HCT116 (cell line): ENCODE data around the gene MGP. TPM values are rescaled to one million over a fixed set of nuclear protein-coding genes. Genes with fewer than 3 reads are reported as not detected.

Experiments
- ATAC-seq: fragments of 200-7000 bp; cut with Tn5 transposase; 2 replicates; pipeline ENCODE4 v1.9.1; 2020; ENCODE audit warnings: mild to moderate bottlenecking, moderate library complexity
- BruUV-seq: library from RNA; stranded (reverse); fragments of 400-500 nt; replicated peaks from 2 replicates; lab custom pipeline; 2021; lab: Mats Ljungman, UMichigan
- CTCF ChIA-PET: fragments of 300-600 bp; sonication (Branson Sonifier 250); formaldehyde crosslinking; loops from one replicate; lab custom pipeline; 2021; ENCODE audit warnings: antibody characterized with exemption; lab: Charles Lee
- POLR2A ChIA-PET: fragments of 300-600, 350-600 bp; sonication (Branson Sonifier 250); formaldehyde crosslinking; loops from one replicate; lab custom pipeline; 2021; ENCODE audit warnings: antibody characterized with exemption; lab: Charles Lee
- RAD21 ChIA-PET, 2 experiments: fragments of 300-600 bp; sonication (Branson Sonifier 250); formaldehyde crosslinking; loops; one replicate each; lab custom pipeline; 2023; ENCODE audit warnings: low total read pairs in 2 of 2; ENCODE audit not compliant: uncharacterized antibody in 2 of 2, unreplicated experiment in 2 of 2, low non-redundant PET in 1 of 2; lab: Charles Lee
- DNase-seq: peaks from one replicate; pipeline ENCODE4 v3.0.0-alpha.2; 2010; ENCODE audit warnings: low read depth, low spot score
- H2AFZ ChIP-seq: fragments of 200-600 bp; shearing (Covaris generic), sonication (generic); 2 replicates; pipeline ENCODE4 v1.6.1; 2017; ENCODE audit warnings: low read depth, mixed run types, mixed read lengths, antibody characterized with exemption, low read length; ENCODE audit not compliant: poor library complexity, severe bottlenecking
- H3K27ac ChIP-seq: 2 replicates; pipeline ENCODE4 v1.5.1; 2012; ENCODE audit warnings: low read depth, low read length
- H3K27me3 ChIP-seq: fragments of 200-600 bp; sonication (generic); 2 replicates; pipeline ENCODE4 v1.6.1; 2016; ENCODE audit warnings: mixed run types, low read length, mixed read lengths; ENCODE audit not compliant: insufficient read depth
- H3K36me3 ChIP-seq, 2 experiments: fragments of 200-500 bp in 1 of 2; fragments of 200-600 bp in 1 of 2; sonication (Bioruptor generic) in 1 of 2; sonication (generic) in 1 of 2; 2 replicates each; pipeline versions ENCODE4 v1.5.1 to v1.6.1; 2014 to 2016; ENCODE audit warnings: low read length in 2 of 2, inconsistent platforms in 1 of 2, mixed read lengths in 1 of 2, mixed run types in 1 of 2; ENCODE audit not compliant: insufficient read depth in 2 of 2, control insufficient read depth in 1 of 2
- H3K4me1 ChIP-seq, 2 experiments: fragments of 200-600 bp in 1 of 2; sonication (generic) in 1 of 2; 2 replicates each; pipeline versions ENCODE4 v1.5.1 to v1.6.1; 2012 to 2017; ENCODE audit warnings: low read length in 2 of 2, inconsistent platforms in 1 of 2, mild to moderate bottlenecking in 1 of 2, mixed read lengths in 1 of 2, mixed run types in 1 of 2, moderate library complexity in 1 of 2; ENCODE audit not compliant: insufficient read depth in 2 of 2, control insufficient read depth in 1 of 2
- H3K4me2 ChIP-seq: fragments of 200-600 bp; sonication (generic); 2 replicates; pipeline ENCODE4 v1.6.1; 2017; ENCODE audit warnings: mixed run types, low read length, mixed read lengths
- H3K4me3 ChIP-seq, 2 experiments: fragments of 200-600 bp in 1 of 2; sonication (generic) in 1 of 2; replicated peaks in 1 of 2; 2 replicates each; pipeline ENCODE4 v1.5.1; 2011 to 2016; ENCODE audit warnings: low read length in 2 of 2, control low read depth in 1 of 2, low read depth in 1 of 2, mild to moderate bottlenecking in 1 of 2, mixed read lengths in 1 of 2, mixed run types in 1 of 2
- H3K79me2 ChIP-seq: fragments of 200-600 bp; sonication (generic); 2 replicates; pipeline ENCODE4 v1.6.1; 2017; ENCODE audit warnings: mild to moderate bottlenecking, mixed run types, low read length, moderate library complexity, mixed read lengths; ENCODE audit not compliant: insufficient read depth
- H3K9ac ChIP-seq: fragments of 200-600 bp; sonication (generic); 2 replicates; pipeline ENCODE4 v1.6.1; 2016; ENCODE audit warnings: low read length, mixed read lengths
- H3K9me2 ChIP-seq: fragments of 200-600 bp; sonication (generic), shearing (Covaris generic); 2 replicates; pipeline ENCODE4 v1.6.1; 2017; ENCODE audit warnings: mixed run types, mild to moderate bottlenecking, moderate library complexity; ENCODE audit not compliant: insufficient read depth
- H3K9me3 ChIP-seq, 2 experiments: fragments of 200-500 bp in 1 of 2; fragments of 200-600 bp in 1 of 2; sonication (Bioruptor generic) in 1 of 2; sonication (generic) in 1 of 2; 2 replicates each; pipeline ENCODE4 v1.6.1; 2014 to 2017; ENCODE audit warnings: low read length in 2 of 2, mixed read lengths in 2 of 2, inconsistent platforms in 1 of 2, low read depth in 1 of 2, mild to moderate bottlenecking in 1 of 2, mixed run types in 1 of 2, moderate library complexity in 1 of 2; ENCODE audit not compliant: control insufficient read depth in 1 of 2, insufficient read depth in 1 of 2
- H4K20me1 ChIP-seq: fragments of 200-600 bp; sonication (generic), shearing (Covaris generic); 2 replicates; pipeline ENCODE4 v1.6.1; 2017; ENCODE audit warnings: mixed run types, mild to moderate bottlenecking, moderate library complexity; ENCODE audit not compliant: insufficient read depth
- CBX3 ChIP-seq: IDR thresholded peaks from 2 replicates; pipeline ENCODE4 v1.6.1; 2012; ENCODE audit warnings: low read depth
- CEBPB ChIP-seq: IDR thresholded peaks from 2 replicates; pipeline ENCODE4 v1.6.1; 2012; ENCODE audit warnings: low read depth
- CTCF ChIP-seq, 3 experiments: fragments of 200-600 bp in 1 of 3; sonication (generic) in 1 of 3; IDR thresholded peaks in 2 of 3; conservative IDR thresholded peaks in 1 of 3; 2 replicates each; pipeline ENCODE4 v1.5.1; 2012 to 2017; ENCODE audit warnings: low read depth in 2 of 3, low read length in 2 of 3, antibody characterized with exemption in 1 of 3, borderline replicate concordance in 1 of 3, control low read depth in 1 of 3, mild to moderate bottlenecking in 1 of 3, mixed read lengths in 1 of 3, mixed run types in 1 of 3, moderate library complexity in 1 of 3; ENCODE audit not compliant: insufficient read depth in 1 of 3
- EGR1 ChIP-seq: IDR thresholded peaks from 2 replicates; pipeline ENCODE4 v1.6.1; 2012; ENCODE audit warnings: low read depth
- EZH2 ChIP-seq: fragments of 200-600 bp; sonication (generic); IDR thresholded peaks from 2 replicates; pipeline ENCODE4 v1.6.1; 2017; ENCODE audit warnings: antibody characterized with exemption, mixed run types
- EZH2phosphoT487 ChIP-seq: fragments of 200-600 bp; IDR thresholded peaks from 2 replicates; pipeline ENCODE4 v1.6.1; 2018; ENCODE audit warnings: antibody characterized with exemption, borderline replicate concordance
- FOSL1 ChIP-seq: IDR thresholded peaks from 2 replicates; pipeline ENCODE4 v1.6.1; 2012; ENCODE audit warnings: low read depth
- POLR2A ChIP-seq: IDR thresholded peaks from 2 replicates; pipeline ENCODE4 v1.7.0; 2011; ENCODE audit warnings: borderline replicate concordance; ENCODE audit not compliant: insufficient read depth, insufficient read length; ENCODE audit errors: extremely low read depth
- POLR2AphosphoS5 ChIP-seq: IDR thresholded peaks from 2 replicates; pipeline ENCODE4 v1.6.1; 2011; ENCODE audit warnings: mild to moderate bottlenecking, low read depth, low read length, moderate library complexity
- REST ChIP-seq: IDR thresholded peaks from 2 replicates; pipeline ENCODE4 v1.6.1; 2012; ENCODE audit warnings: low read depth
- SP1 ChIP-seq: IDR thresholded peaks from 2 replicates; pipeline ENCODE4 v1.6.1; 2012; ENCODE audit warnings: low read depth
- SRF ChIP-seq: IDR thresholded peaks from 2 replicates; pipeline ENCODE4 v1.6.1; 2012; ENCODE audit warnings: low read depth
- TCF7L2 ChIP-seq: IDR thresholded peaks from 2 replicates; pipeline ENCODE4 v1.7.0; 2011; ENCODE audit warnings: borderline replicate concordance, inconsistent platforms; ENCODE audit not compliant: insufficient read depth, insufficient read length; ENCODE audit errors: extremely low read depth
- YY1 ChIP-seq: IDR thresholded peaks from 2 replicates; pipeline ENCODE4 v1.6.1; 2011; ENCODE audit warnings: low read length, low read depth, moderate library complexity, mild to moderate bottlenecking; ENCODE audit not compliant: insufficient replicate concordance; ENCODE audit errors: extremely low read depth
- ZFX ChIP-seq: fragments of 450-650 bp; IDR thresholded peaks from 2 replicates; pipeline ENCODE4 v1.6.1; 2017
- ZNF274 ChIP-seq: fragments of 200-500 bp; sonication (Bioruptor generic); IDR thresholded peaks from 2 replicates; pipeline ENCODE4 v1.6.1; 2014; ENCODE audit warnings: mild to moderate bottlenecking, low read depth, low read length, inconsistent platforms
- intact Hi-C: fragments of 100-400 bp; cut with micrococcal nuclease; formaldehyde crosslinking; loops from 2 replicates; pipeline ENCODE4 v1.10.0; 2022
- total RNA-seq: library from RNA; stranded (reverse); gene quantifications from one replicate; pipeline ENCODE4 v1.2.1, GENCODE V29; 2021; ENCODE audit not compliant: unreplicated experiment
- TF ChIP-seq, protein P1 (sequence below): IDR thresholded peaks from 2 replicates; pipeline ENCODE4 v1.6.1; 2012
- TF ChIP-seq, protein P2 (sequence below): IDR thresholded peaks from 2 replicates; pipeline ENCODE4 v1.6.1; 2011; ENCODE audit warnings: mild to moderate bottlenecking, low read length, moderate library complexity; ENCODE audit not compliant: insufficient replicate concordance; ENCODE audit errors: extremely low read depth

The MGP gene
- total RNA-seq, 1 experiment from 2014 or later, result 1.3 TPM

DNA sequence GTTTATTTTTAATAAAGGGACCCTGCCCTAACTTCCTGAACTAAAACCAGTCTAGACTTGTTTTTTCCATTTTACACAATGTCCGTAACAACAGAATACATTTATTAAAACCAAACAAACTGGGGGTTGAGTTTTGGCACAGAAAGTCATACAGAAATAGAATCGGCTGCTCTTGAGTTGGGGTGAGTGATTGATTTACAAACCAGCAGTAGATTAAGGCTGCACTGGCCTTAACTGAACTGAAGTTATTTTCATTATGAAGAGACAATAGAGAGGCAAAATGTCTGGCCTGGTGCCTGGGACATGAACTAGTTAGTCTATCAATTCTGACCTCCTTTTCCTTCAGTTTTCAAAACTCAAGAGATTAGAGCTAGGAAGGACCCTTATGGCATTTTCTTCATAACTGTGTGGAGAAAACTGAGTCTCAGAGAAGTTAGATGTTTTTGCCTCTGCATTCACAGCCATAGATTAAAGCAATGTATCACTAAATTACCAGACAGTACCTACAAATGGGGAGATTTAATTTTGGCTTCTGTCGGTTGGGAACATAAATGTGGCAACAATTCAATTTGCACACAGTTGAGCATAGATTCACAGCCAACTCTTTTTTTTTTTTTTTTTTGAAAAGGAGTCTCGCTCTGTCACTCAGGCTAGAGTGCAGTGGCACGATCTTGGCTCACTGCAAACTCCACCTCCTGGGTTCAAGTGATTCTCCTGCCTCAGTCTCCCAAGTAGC is 19.8 kb upstream of the MGP start:
- no peak for DNase-seq

More for the DNA sequence above, 19.8 kb upstream of the MGP start:
- no peak overlapping the region for H2AFZ ChIP-seq
- no peaks in the 10 kb centered on the region for H3K27me3 ChIP-seq
- ChIA-PET POLR2A (no interaction called here), CTCF (no interaction called here), RAD21 (no interaction called here)
- no peaks in the 10 kb centered on the region for H3K9me3 ChIP-seq
- no peak overlapping the region for H3K4me3 ChIP-seq
- H4K20me1 ChIP-seq, result no peaks in the 10 kb centered on the region
- BruUV-seq, result no TSS peak
- TF ChIP-seq FOSL1 (no peak), YY1 (no peak), ZNF274 (no peak), ZFX (no peak), CBX3 (no peak), REST (no peak), CTCF (IDR thresholded peaks at IDR 0.05 in 2 of 3, conservative IDR thresholded peaks at IDR 0.05 in 1 of 3; ENCODE audit: borderline replicate concordance in 1 of 3, insufficient read depth in 1 of 3, low read depth in 2 of 3, low read length in 2 of 3) (no peak), EZH2phosphoT487 (no peak), TCF7L2 (no peak), POLR2AphosphoS5 (no peak), CEBPB (no peak), SRF (no peak), SP1 (no peak), POLR2A (no peak), EZH2 (no peak), EGR1 (no peak)
- TF ChIP-seq, protein P1, sequence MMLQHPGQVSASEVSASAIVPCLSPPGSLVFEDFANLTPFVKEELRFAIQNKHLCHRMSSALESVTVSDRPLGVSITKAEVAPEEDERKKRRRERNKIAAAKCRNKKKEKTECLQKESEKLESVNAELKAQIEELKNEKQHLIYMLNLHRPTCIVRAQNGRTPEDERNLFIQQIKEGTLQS, result no peak
- TF ChIP-seq, protein P2, sequence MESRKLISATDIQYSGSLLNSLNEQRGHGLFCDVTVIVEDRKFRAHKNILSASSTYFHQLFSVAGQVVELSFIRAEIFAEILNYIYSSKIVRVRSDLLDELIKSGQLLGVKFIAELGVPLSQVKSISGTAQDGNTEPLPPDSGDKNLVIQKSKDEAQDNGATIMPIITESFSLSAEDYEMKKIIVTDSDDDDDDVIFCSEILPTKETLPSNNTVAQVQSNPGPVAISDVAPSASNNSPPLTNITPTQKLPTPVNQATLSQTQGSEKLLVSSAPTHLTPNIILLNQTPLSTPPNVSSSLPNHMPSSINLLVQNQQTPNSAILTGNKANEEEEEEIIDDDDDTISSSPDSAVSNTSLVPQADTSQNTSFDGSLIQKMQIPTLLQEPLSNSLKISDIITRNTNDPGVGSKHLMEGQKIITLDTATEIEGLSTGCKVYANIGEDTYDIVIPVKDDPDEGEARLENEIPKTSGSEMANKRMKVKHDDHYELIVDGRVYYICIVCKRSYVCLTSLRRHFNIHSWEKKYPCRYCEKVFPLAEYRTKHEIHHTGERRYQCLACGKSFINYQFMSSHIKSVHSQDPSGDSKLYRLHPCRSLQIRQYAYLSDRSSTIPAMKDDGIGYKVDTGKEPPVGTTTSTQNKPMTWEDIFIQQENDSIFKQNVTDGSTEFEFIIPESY, result no peak
- H3K4me1 ChIP-seq, result peaks cover 0 to 11% of the 10 kb centered on the region in 2 experiments; a peak in 2 of 4 replicates
- no peaks in the 10 kb centered on the region for H3K9me2 ChIP-seq
- ATAC-seq, result no peak
- H3K36me3 ChIP-seq, result no peaks in the 10 kb centered on the region
- H3K79me2 ChIP-seq, result no peaks in the 10 kb centered on the region
- H3K9ac ChIP-seq, result no peak overlapping the region
- no peak overlapping the region for H3K4me2 ChIP-seq
- no peak overlapping the region for H3K27ac ChIP-seq
- intact Hi-C loops, result no loop called here
